Esophagus muscularis mucosa (tissue), 3 donors: ENCODE results near the gene ZC3H12C.

Experiments used
- POLR2A ChIP-seq: fragments of 450-650 bp; IDR thresholded peaks from one replicate; pipeline ENCODE4 v1.6.1; 2017; ENCODE audit warnings: antibody characterized with exemption, moderate library complexity, mild to moderate bottlenecking, low read depth
- TF ChIP-seq, protein P1 (sequence below), 3 experiments: fragments of 200-600 bp in 2 of 3; fragments of 450-650 bp in 1 of 3; sonication (generic) in 2 of 3; IDR thresholded peaks; one replicate each; pipeline ENCODE4 v1.5.1; 2017 to 2019; ENCODE audit warnings: antibody characterized with exemption in 3 of 3, mild to moderate bottlenecking in 2 of 3, moderate library complexity in 1 of 3

DNA sequence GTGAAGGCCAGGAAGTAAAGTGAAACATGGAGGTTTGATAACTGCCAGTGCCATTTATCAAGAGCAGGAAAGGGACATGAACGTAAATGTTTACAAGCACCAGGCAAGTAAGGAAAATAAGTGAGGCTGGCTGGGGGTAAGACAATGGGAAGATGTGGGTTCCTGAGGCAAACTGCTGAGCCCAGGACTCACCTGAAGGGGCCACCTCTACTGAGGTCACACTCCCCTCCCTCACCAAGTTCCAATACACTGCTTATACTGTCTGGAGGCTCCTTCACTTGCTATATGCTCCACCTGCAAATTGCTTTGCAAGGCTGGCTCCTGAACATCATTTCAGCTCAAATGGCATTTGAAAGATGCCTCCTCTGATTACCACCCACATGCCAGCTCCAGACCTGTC lies 10.3 kb upstream of the ZC3H12C start:
- TF ChIP-seq POLR2A = no peak
- TF ChIP-seq, protein P1, sequence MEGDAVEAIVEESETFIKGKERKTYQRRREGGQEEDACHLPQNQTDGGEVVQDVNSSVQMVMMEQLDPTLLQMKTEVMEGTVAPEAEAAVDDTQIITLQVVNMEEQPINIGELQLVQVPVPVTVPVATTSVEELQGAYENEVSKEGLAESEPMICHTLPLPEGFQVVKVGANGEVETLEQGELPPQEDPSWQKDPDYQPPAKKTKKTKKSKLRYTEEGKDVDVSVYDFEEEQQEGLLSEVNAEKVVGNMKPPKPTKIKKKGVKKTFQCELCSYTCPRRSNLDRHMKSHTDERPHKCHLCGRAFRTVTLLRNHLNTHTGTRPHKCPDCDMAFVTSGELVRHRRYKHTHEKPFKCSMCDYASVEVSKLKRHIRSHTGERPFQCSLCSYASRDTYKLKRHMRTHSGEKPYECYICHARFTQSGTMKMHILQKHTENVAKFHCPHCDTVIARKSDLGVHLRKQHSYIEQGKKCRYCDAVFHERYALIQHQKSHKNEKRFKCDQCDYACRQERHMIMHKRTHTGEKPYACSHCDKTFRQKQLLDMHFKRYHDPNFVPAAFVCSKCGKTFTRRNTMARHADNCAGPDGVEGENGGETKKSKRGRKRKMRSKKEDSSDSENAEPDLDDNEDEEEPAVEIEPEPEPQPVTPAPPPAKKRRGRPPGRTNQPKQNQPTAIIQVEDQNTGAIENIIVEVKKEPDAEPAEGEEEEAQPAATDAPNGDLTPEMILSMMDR (IDR thresholded peaks at IDR 0.05) = no peak
